Chondrocyte (in vitro differentiated cells): Measurements from ENCODE around the gene DGKI. TPM values are rescaled to one million over a fixed set of nuclear protein-coding genes. Genes with fewer than 3 reads are reported as not detected.

ENCODE experiments used
- DNase-seq: peaks from one replicate; pipeline ENCODE4 v3.0.0; 2021; ENCODE audit warnings: mixed read lengths, low spot score
- H3K27ac Mint-ChIP-seq: one replicate; pipeline ENCODE4 v1.8.0; 2021; ENCODE audit warnings: mild to moderate bottlenecking, moderate library complexity, mixed read lengths; ENCODE audit not compliant: unreplicated experiment
- H3K27me3 Mint-ChIP-seq: 2 replicates; pipeline ENCODE4 v1.8.0; 2021; ENCODE audit warnings: low read depth, mixed read lengths
- H3K36me3 Mint-ChIP-seq: 2 replicates; pipeline ENCODE4 v1.8.0; 2021; ENCODE audit warnings: low read depth, mixed read lengths
- H3K4me1 Mint-ChIP-seq: 2 replicates; pipeline ENCODE4 v1.8.0; 2021; ENCODE audit warnings: low read depth, mild to moderate bottlenecking, mixed read lengths
- H3K4me3 Mint-ChIP-seq: one replicate; pipeline ENCODE4 v1.8.0; 2021; ENCODE audit warnings: mild to moderate bottlenecking, moderate library complexity, mixed read lengths; ENCODE audit not compliant: unreplicated experiment
- H3K9me3 Mint-ChIP-seq: 2 replicates; pipeline ENCODE4 v1.8.0; 2021; ENCODE audit warnings: low read depth, mixed read lengths
- total RNA-seq: library from RNA; stranded (reverse); gene quantifications from 3 replicates; pipeline ENCODE4 v1.2.1, GENCODE V29; 2021
- TF ChIP-seq, protein P1 (sequence below): fragments of 200-600 bp; sonication (generic); IDR thresholded peaks from 2 replicates; pipeline ENCODE4 v1.5.0; 2021; ENCODE audit warnings: antibody characterized with exemption, mild to moderate bottlenecking, moderate library complexity

Gene DGKI
- total RNA-seq, 1 donor from 2014 or later: 15.3 TPM

DNA sequence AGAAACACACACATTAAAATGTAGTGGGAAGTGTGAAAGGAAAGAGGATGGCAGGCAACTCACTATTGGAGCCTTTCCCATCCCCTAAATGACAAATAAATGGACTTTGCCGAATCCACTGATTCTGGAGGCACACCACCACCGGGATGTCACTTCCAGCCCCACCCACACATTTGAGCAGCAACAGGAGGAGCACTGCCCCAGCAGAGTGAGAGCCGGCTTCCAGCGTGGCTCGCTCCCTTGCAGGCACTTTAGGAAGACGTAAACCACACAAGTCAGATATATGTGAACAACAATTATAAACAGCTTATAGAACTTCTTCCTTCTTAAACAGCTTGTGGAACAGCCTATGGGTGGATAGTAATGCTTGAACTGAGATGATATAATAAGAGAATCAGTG, 191.0 kb downstream of the DGKI start:
- no peak for DNase-seq
- Mint-ChIP-seq H3K4me3 (no peak overlapping the region), H3K36me3 (peaks cover 8% of the 10 kb centered on the region), H3K27me3 (no peaks in the 10 kb centered on the region), H3K9me3 (no peaks in the 10 kb centered on the region), H3K27ac (peak overlapping the region; percentile 79), H3K4me1 (peaks cover 23% of the 10 kb centered on the region)
- TF ChIP-seq, protein P1, sequence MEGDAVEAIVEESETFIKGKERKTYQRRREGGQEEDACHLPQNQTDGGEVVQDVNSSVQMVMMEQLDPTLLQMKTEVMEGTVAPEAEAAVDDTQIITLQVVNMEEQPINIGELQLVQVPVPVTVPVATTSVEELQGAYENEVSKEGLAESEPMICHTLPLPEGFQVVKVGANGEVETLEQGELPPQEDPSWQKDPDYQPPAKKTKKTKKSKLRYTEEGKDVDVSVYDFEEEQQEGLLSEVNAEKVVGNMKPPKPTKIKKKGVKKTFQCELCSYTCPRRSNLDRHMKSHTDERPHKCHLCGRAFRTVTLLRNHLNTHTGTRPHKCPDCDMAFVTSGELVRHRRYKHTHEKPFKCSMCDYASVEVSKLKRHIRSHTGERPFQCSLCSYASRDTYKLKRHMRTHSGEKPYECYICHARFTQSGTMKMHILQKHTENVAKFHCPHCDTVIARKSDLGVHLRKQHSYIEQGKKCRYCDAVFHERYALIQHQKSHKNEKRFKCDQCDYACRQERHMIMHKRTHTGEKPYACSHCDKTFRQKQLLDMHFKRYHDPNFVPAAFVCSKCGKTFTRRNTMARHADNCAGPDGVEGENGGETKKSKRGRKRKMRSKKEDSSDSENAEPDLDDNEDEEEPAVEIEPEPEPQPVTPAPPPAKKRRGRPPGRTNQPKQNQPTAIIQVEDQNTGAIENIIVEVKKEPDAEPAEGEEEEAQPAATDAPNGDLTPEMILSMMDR: no peak

DNA sequence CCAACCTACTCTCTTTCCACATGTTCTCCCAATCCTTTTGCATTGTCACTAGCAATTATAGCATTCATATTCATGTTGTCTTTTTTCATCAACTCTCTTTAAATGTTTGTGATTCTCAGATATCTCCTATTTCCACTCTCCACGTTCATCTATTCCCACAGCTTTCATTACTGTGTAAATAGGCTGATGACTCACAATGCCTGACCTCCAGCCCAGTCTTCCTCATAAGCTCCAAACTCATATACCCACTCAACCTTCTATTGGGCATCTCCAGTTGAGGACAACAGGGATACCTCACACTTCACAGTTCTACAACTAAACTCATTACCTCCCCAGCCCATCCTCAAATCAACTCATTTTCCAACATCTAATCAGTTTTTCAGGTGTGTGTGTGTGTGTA, 194.1 kb downstream of the DGKI start:
- DNase-seq: no peak
- Mint-ChIP-seq H3K36me3 (peaks cover 13% of the 10 kb centered on the region), H3K27ac (no peak overlapping the region), H3K4me1 (peaks cover 19% of the 10 kb centered on the region), H3K27me3 (no peaks in the 10 kb centered on the region), H3K9me3 (no peaks in the 10 kb centered on the region), H3K4me3 (no peak overlapping the region)
- TF ChIP-seq, protein P1: no peak

DNA sequence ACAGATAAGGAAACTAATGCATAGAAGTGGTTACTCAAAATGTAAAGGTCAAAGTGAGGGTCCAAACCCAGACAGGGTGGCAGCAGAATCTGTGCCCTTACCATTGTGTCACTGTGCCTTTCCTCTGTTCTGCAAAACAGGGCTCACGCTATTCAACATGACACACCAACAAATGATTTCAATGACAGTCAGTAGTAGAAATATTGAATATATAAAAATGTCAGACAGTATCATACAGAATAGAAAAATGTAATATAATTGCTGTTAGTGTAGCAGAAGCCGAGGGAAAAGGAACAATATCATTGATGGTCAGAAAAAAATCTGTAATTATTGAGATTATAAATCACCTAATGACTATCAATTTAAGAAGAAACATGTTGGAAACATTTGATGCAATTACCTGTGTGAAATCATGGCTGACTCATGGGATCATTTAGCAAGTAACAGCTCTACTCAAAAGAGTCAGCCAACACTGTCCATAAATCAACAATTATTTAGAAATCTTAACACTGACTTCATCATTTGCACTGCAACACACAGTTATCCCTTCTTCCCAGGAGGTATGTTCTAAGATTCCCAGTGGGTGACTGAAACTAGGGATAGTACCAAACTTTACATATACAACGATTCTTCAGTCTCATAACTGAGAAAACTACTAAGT, 198.7 kb downstream of the DGKI start:
- TF ChIP-seq, protein P1: no peak
- Mint-ChIP-seq H3K27ac (no peak overlapping the region), H3K4me1 (no peaks in the 10 kb centered on the region), H3K4me3 (no peak overlapping the region), H3K27me3 (no peaks in the 10 kb centered on the region), H3K36me3 (peaks cover 24% of the 10 kb centered on the region), H3K9me3 (no peaks in the 10 kb centered on the region)
- no peak for DNase-seq

DNA sequence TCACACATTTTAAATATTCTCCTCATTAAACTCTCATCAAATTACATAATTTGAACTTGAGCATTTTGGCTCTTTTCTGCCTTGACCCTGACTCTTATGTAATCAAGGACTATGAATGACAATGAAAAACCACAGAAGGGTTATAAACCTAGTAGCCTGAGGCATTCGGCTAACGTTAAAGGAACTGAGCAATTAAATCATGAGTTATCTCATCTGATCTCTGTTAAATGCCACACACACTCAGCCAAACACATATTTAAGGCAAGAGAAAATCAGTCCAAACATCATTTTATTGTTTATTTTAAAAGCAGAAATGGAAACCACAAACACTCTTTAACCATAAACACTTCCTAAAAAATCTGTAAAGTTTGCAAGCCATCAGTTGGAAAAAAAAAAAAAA, 204.3 kb downstream of the DGKI start:
- Mint-ChIP-seq H3K27ac (no peak overlapping the region), H3K4me3 (no peak overlapping the region), H3K4me1 (no peaks in the 10 kb centered on the region), H3K9me3 (no peaks in the 10 kb centered on the region), H3K36me3 (peaks cover 20% of the 10 kb centered on the region), H3K27me3 (no peaks in the 10 kb centered on the region)
- DNase-seq: no peak
- TF ChIP-seq, protein P1: no peak

DNA sequence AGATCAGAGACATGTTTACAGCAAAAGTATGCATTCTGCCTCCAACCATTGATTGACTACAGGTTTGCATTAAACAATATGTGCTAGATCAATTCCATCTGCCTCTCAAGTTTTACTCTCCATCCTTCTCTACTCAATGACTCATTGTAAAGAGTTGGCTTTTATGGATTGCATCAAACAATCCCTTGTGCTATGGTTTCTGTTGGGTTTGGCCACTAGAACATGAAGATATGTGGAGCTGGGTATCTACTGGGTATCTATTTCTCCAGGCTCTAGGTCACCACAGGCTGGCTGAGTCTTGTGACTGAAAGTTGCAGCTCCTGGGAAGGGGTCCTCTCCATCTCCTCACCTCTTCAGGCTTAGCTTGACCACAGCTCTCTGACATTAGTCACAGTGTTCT, 204.7 kb downstream of the DGKI start:
- Mint-ChIP-seq H3K9me3 (no peaks in the 10 kb centered on the region), H3K36me3 (peaks cover 17% of the 10 kb centered on the region), H3K4me1 (no peaks in the 10 kb centered on the region), H3K4me3 (no peak overlapping the region), H3K27me3 (no peaks in the 10 kb centered on the region), H3K27ac (no peak overlapping the region)
- DNase-seq: no peak
- TF ChIP-seq, protein P1: no peak
